ENCODE measurements around the gene PCED1A. TPM values are rescaled to one million over a fixed set of nuclear protein-coding genes. Genes with fewer than 3 reads are reported as not detected.

PCED1A gene
- total and polyA plus RNA-seq, 9 donors = 6.0 to 58.0 (median 39.1) TPM

GRCh38 chr20:2801286-2801728 lies 39.1 kb downstream of the PCED1A start:
- TF ChIP-seq CTCF (IDR thresholded peaks at IDR 0.05) = no peak
- no peak for TF ChIP-seq EP300 (IDR thresholded peaks at IDR 0.05)
- no peak for TF ChIP-seq POLR2A (IDR thresholded peaks at IDR 0.05)
- Histone ChIP-seq H3K27me3 (no peaks in the 10 kb centered on the region), H3K4me3 (no peak overlapping the region), H3K4me1 (ENCODE audit: insufficient read depth) (peaks cover 8% of the 10 kb centered on the region), H3K9me3 (no peaks in the 10 kb centered on the region), H3K36me3 (no peaks in the 10 kb centered on the region), H3K27ac (no peak overlapping the region)
- intact Hi-C loops (cut with DNase I) = no loop called here
- no peak for DNase-seq
- 41 to 45% (median 42%) methylated on average over 13 of the region's 13 CpGs for WGBS, 3 donors

GRCh38 chr20:2800521-2801285 lies 39.8 kb downstream of the PCED1A start, which contains the start of gene CPXM1:
TSS of gene CPXM1 (minus strand) at chr20:2800627. CDS start at chr20:2800572, 55 bp downstream.
- peak within 1 kb of the TSS; percentile 29 for H3K4me3 ChIP-seq
- H3K4me1 ChIP-seq (ENCODE audit: insufficient read depth) = peaks cover 7% of the 10 kb centered on the region
- no peaks in the 10 kb centered on the region for H3K36me3 ChIP-seq
- H3K9me3 ChIP-seq = no peaks in the 10 kb centered on the region
- H3K27ac ChIP-seq = no peak within 1 kb of the TSS
- 6 to 22% (median 7%) methylated on average over 18 to 52 of the region's 52 CpGs for WGBS, 3 donors
- intact Hi-C loops (cut with DNase I) = no loop called here
- TF ChIP-seq EP300 (IDR thresholded peaks at IDR 0.05) = no peak
- no peak for DNase-seq
- H3K27me3 ChIP-seq = no peaks in the 10 kb centered on the region

GRCh38 chr20:2799688-2800520 lies 40.6 kb downstream of the PCED1A start:
- Histone ChIP-seq H3K36me3 (no peaks in the 10 kb centered on the region), H3K27ac (no peak overlapping the region), H3K4me1 (ENCODE audit: insufficient read depth) (peaks cover 7% of the 10 kb centered on the region), H3K4me3 (peak overlapping the region; percentile 29), H3K9me3 (no peaks in the 10 kb centered on the region), H3K27me3 (no peaks in the 10 kb centered on the region)
- intact Hi-C loops (cut with DNase I) = no loop called here
- 1 to 2% (median 1%) methylated on average over 45 to 61 of the region's 61 CpGs for WGBS, 3 donors
- DNase-seq = peak in 2 of 5 donors; percentile 54 to 61
- TF ChIP-seq CTCF (IDR thresholded peaks at IDR 0.05) = no peak
- TF ChIP-seq POLR2A (IDR thresholded peaks at IDR 0.05) = no peak
- TF ChIP-seq EP300 (IDR thresholded peaks at IDR 0.05) = no peak

GRCh38 chr20:2799271-2799670 lies 41.2 kb downstream of the PCED1A start:
- Histone ChIP-seq H3K4me3 (peak overlapping the region; percentile 29), H3K4me1 (ENCODE audit: insufficient read depth) (peaks cover 7% of the 10 kb centered on the region), H3K36me3 (no peaks in the 10 kb centered on the region), H3K9me3 (no peaks in the 10 kb centered on the region), H3K27ac (no peak overlapping the region), H3K27me3 (no peaks in the 10 kb centered on the region)
- 28 to 36% (median 32%) methylated on average over 9 of the region's 9 CpGs for WGBS, 3 donors
- no peak for DNase-seq
- TF ChIP-seq POLR2A (IDR thresholded peaks at IDR 0.05) = no peak
- TF ChIP-seq EP300 (IDR thresholded peaks at IDR 0.05) = no peak
- TF ChIP-seq CTCF (IDR thresholded peaks at IDR 0.05) = no peak
- intact Hi-C loops (cut with DNase I) = no loop called here

All from ovary (tissue), 9 donors.